HG02571 (cell line): ENCODE results near the gene EMILIN3.

Experiments used
- ATAC-seq: cut with Tn5 transposase; IDR thresholded peaks from one replicate; pipeline ENCODE4 v1.9.1; 2021; ENCODE audit warnings: mild to moderate bottlenecking, moderate library complexity; ENCODE audit not compliant: unreplicated experiment

EMILIN3 gene

GRCh38 chr20:41349943-41350342, 16.7 kb downstream of the EMILIN3 start:
- ATAC-seq = no peak

- ATAC-seq = no peak
These were observed 17.4 kb downstream of the EMILIN3 start for GRCh38 chr20:41349266-41349665.

GRCh38 chr20:41348430-41349172, 18.0 kb downstream of the EMILIN3 start:
- ATAC-seq = no peak

GRCh38 chr20:41347523-41348429, 18.8 kb downstream of the EMILIN3 start:
- ATAC-seq = no peak

- no peak for ATAC-seq
These were observed 20.9 kb downstream of the EMILIN3 start for GRCh38 chr20:41345729-41346067.

GRCh38 chr20:41344938-41345728, 21.5 kb downstream of the EMILIN3 start:
- no peak for ATAC-seq

GRCh38 chr20:41344477-41344876, 22.1 kb downstream of the EMILIN3 start:
- no peak for ATAC-seq

- no peak for ATAC-seq
These were observed 23.8 kb downstream of the EMILIN3 start for GRCh38 chr20:41342474-41343464.

GRCh38 chr20:41340327-41341055, 26.1 kb downstream of the EMILIN3 start, which contains the start of gene LPIN3:
LPIN3 (plus strand) TSS chr20:41340821; CDS start chr20:41345804, 4,983 bp downstream.
- ATAC-seq = no peak

- ATAC-seq = peak; percentile 70
These were observed 26.7 kb downstream of the EMILIN3 start for GRCh38 chr20:41339957-41340326.

GRCh38 chr20:41336711-41337492, 29.7 kb downstream of the EMILIN3 start:
- no peak for ATAC-seq

- no peak for ATAC-seq
These were observed 31.0 kb downstream of the EMILIN3 start for GRCh38 chr20:41335591-41335990.

GRCh38 chr20:41334443-41335421, 31.9 kb downstream of the EMILIN3 start:
- ATAC-seq = no peak

- no peak for ATAC-seq
These were observed 32.6 kb downstream of the EMILIN3 start for GRCh38 chr20:41334036-41334435.

GRCh38 chr20:41331731-41332130, 34.9 kb downstream of the EMILIN3 start:
- no peak for ATAC-seq

GRCh38 chr20:41330941-41331340, 35.7 kb downstream of the EMILIN3 start:
- no peak for ATAC-seq

- no peak for ATAC-seq
These were observed 36.3 kb downstream of the EMILIN3 start for GRCh38 chr20:41330343-41330720.
